GM19468 (cell line): Measurements from ENCODE around the gene DUXB.

Source experiments
- ATAC-seq: cut with Tn5 transposase; IDR thresholded peaks from one replicate; pipeline ENCODE4 v1.9.1; 2021; ENCODE audit warnings: mild to moderate bottlenecking, moderate library complexity, moderate number of reproducible peaks; ENCODE audit not compliant: unreplicated experiment; ENCODE audit errors: extremely low read depth

The DUXB gene, protein sequence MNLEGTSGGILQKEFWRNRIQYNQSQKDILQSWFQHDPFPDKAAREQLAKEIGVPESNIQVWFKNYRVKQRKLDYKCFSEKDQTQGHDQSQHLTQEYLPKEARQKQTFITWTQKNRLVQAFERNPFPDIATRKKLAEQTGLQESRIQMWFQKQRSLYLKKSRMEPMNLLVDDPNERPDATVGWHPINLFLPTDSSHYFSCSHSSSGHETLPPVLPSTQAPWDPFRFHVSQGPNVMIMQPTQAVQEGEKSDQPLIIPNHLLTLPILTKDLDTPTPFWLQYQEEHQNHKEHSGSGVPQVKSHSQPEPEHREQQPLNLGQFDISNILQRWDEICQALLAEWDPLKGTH

GRCh38 chr16:75701361-75701760, at the start of gene DUXB:
Gene DUXB, minus strand, starts transcription at chr16:75701461. Its CDS starts 43 bp downstream, at chr16:75701418.
- ATAC-seq: no peak

GRCh38 chr16:75750528-75750927, 49.3 kb upstream of the DUXB start:
- no peak for ATAC-seq

DNA sequence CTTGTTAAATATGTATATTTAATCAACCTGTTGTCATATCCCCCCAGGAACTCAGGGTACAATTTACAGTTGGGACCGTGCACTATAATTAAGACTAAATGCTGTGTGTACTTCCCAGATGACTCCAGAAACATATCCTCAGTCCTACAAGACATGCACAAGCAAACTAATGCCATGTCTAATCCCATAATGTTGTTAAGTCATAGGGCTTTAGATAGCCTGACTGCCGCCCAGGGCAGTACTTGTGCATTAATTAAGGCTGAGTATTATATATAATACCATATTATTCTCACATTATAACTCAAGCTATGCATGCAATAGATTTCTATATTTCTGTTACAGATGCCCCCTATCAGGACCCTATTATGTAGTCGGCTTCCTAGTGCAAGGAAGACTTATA, 45.1 kb upstream of the DUXB start:
- ATAC-seq: no peak

GRCh38 chr16:75745823-75746222, 44.6 kb upstream of the DUXB start:
- ATAC-seq: no peak

- no peak for ATAC-seq
Measured at GRCh38 chr16:75745242-75745641, 44.0 kb upstream of the DUXB start.

- no peak for ATAC-seq
Measured at GRCh38 chr16:75742424-75743047, 41.3 kb upstream of the DUXB start.

DNA sequence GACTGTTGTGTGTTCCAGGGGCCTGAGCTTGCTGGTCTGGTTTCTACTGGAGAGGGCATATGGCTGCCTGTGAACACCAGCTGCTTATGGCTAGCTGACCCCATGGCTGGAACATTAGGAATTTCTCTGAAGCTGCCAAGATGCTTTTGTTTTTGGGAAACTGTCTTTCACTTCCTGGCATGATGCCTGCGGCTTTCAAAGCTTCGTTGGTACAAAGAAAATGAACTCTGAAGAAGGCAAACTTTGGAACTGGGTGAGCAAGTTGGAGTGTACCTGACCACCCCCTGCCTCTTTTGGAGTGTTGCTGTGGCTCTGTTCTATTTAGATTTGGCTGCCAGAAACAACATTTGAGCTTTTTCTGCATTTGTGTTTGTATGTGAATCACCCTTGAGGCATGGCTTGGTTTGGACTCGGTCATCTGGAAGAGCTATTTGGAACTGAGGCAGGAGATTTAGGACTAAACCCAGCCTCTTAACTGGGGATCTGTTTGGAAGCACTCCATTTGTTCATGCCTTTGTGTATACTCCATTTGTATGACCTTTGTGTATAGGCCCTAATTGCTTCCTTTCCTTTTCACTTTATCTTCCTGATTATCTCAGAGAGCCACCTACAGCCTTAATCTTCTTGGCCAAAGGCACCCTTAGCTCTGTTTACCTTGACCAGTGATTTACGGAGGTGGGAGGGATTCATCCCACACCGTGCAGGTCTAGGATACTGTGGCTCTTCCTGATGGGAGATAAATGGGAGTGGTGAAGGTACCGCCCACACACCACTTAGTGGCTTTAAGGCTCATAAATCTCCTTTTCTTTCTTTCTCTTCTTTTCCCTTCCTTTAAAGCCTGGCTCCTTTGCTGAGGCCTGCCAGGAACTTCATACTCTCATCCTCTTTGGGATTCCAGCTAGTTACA, 32.3 kb upstream of the DUXB start:
- no peak for ATAC-seq

DNA sequence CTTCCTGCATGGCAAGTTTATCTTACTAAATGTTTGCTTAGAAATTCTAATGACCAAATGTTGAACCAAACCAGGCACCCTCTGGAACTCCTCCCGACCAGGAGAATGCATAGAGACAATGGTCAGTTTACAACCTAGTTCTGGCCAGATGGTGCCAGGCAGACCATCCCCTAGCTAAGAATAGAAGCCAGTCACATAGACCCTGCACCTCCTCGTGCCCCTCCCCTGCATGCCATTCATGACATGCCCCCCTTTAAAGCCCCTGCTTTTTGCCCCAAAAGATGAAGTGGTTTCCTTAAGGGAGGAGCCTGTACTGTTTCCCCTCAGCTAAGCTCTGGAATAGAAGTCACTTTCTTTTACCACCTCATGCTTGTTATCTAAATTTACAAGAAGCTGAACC, 31.6 kb upstream of the DUXB start:
- no peak for ATAC-seq

DNA sequence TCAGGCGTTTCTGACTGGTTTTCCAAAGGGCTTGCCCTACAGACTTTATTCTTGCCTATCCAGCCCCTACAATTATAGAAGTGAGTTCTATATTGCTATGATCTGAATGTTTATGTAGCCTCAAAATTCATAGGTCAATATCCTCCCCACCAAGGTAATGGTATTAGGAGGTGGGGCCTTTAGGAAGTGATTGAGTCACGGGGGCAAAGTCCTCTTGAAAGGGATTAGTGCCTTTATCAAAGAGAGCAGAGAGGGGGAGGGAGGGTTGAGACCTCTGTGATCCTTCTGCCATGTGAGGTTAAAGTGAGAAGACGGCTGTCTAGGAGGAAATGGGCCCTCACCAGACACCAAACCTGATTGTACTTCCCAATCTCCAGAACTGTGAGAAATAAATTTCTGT, 26.0 kb upstream of the DUXB start:
- ATAC-seq: no peak

- ATAC-seq: no peak
Measured at GRCh38 chr16:75726390-75726789, 25.1 kb upstream of the DUXB start, which contains the start of gene CPHXL. Gene CPHXL, minus strand, starts transcription at chr16:75726490. Its CDS starts 48 bp downstream, at chr16:75726442.

DNA sequence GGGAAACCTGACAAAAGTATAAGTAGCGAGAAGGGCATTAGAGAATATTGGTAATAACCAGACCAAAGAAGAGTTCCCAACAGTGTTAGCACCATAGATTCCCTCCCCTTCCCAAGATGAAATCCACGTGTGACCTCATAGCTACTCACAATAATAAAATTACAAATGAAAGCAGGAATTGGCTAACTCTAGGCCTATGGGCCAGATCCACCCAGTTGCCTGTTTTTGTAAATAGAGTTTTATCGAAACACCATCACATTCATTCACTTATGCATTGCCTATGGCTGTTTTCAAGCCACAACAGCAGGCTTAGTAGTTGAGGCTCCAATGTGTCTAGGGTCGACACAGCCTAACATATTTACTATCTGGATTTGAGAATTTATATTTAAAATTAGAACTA, 17.2 kb upstream of the DUXB start:
- no peak for ATAC-seq

GRCh38 chr16:75714661-75715060, 13.4 kb upstream of the DUXB start:
- ATAC-seq: no peak

DNA sequence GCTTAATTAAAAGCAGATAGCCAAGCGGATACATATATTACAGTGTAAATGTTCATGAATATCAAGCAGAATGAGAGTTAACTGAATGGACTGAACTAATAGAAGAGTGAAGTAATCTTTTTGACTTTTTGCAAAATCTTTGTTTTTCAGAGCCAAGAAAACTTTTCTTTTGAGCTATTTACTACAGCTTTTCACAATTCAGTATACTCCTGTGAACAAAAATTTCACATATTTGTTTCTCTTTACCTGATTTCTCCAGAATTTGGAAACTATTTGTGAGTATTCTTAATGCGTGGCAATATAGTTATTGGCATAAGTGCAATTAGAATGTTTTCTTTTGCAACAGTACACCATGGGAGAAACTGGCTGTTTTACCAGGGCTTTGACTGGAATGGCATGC, 9.1 kb upstream of the DUXB start:
- no peak for ATAC-seq

GRCh38 chr16:75703306-75703705, 2.0 kb upstream of the DUXB start:
- no peak for ATAC-seq

GRCh38 chr16:75702242-75702641, 981 bp upstream of the DUXB start:
- ATAC-seq: no peak

- ATAC-seq: no peak
Measured at GRCh38 chr16:75697571-75697970, 3.7 kb downstream of the DUXB start.

DNA sequence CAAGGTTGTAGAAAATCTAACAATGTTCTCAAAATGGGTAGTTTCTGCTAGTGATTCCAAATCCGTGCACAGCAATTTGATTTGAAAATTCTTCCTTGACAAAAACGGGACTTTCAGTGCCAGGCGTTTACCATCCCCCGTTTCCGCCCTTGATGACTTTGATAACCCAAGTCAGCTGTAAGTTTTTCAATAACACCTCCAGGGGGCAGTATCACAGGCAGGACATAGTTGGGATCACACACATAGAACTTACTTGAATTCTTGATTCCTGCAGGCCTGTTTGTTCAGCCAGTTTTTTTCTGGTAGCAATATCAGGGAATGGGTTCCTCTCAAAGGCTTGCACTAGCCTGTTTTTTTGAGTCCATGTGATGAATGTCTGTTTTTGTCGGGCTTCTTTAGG, 5.6 kb downstream of the DUXB start:
- no peak for ATAC-seq

DNA sequence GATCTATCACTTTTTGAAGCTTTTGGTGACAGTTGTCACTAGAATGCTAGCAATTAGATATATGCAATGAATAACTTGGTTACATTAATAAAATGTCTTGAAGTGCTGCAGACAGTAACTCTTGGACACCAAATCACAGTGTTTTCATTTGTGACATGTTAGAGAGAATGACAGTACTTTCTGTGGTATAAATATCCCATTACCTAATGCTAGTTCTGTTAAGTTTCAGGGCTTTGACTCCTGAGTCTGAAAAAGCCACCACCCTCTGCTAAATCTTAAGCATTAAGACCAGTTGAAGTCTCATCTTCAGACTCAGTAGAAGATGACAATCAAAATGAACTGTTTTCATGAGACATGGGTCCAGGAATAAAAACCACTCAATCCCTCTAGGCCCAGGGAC, 13.9 kb downstream of the DUXB start:
- no peak for ATAC-seq

GRCh38 chr16:75682308-75682707, 19.0 kb downstream of the DUXB start:
- no peak for ATAC-seq

DNA sequence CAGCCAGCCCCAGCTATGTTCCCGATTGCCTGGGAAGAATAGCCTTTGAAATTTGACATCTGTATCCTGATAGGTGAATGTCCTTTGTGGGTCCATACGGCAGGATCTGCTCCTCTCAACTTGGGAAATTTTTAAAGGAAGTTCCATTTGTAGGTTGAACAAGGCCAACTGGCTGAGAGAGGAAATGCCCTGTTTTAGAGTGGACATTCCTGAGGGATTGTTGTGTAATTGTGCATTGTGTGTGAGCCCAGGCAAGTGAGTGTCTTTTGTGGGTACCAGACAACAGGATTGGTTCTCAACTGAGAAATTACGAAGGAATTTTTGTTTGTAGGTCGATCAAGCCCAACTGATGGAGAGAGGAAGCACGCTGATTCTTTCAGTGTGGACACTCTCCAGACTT, 21.9 kb downstream of the DUXB start:
- ATAC-seq: no peak

DNA sequence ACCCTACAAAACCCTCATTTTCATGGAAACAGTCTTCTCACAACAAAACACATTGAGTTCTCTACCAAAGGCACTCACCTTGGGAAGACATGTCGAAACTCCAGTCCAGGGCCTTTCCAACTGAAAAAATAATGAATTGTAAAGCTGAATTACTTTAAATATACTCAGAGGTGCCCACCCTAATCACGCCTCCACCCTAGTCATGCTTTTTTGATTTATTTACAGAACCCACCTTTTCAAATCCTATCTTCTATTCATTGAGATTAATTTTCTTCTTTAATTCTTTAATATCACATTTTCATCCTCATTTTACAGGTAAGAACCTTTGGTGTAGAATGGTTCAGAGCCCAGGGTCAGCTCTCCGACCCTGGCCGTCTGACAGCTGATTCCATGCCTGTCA, 24.4 kb downstream of the DUXB start, which contains the start of gene CPHXL2:
Gene CPHXL2, minus strand, starts transcription at position 101 of the 400 bp plus-strand sequence. Its CDS starts 10 bp downstream, at position 91.
- no peak for ATAC-seq
